Measurements from ENCODE around the gene CBX6. TPM values are rescaled to one million over a fixed set of nuclear protein-coding genes. Genes with fewer than 3 reads are reported as not detected.
A peak's percentile ranks its signal among the peaks of the same experiment; 100 is the strongest.
"Not testable (repeated sequence)": the region's sequence is repeated elsewhere in the genome, so short reads cannot be mapped to it uniquely, and the experiment has no call there.

Gene CBX6
- total and polyA plus RNA-seq, 5 experiments from 2014 or later, result 5.8 to 66.7 (median 6.5) TPM

- not testable (repeated sequence) for H3K9me3 Mint-ChIP-seq, H3K27ac Mint-ChIP-seq, H3K36me3 Mint-ChIP-seq, H3K4me3 Mint-ChIP-seq, H3K4me1 Mint-ChIP-seq, DNase-seq, ATAC-seq
- POLR2A ChIA-PET, result interaction anchor here (0.9 to 1.6 kb wide), 3 partner anchors 10 to 122 kb away, joined by 3 to 5 read pairs (median 3); partner anchors contain the start of gene NPTXR
- H3K27me3 Mint-ChIP-seq, result peaks cover 0 to 12% (median 4%) of the 10 kb centered on the region in 5 donors
Observed at GRCh38 chr22:38853883-38854282, 18.1 kb downstream of the CBX6 start.

- Mint-ChIP-seq H3K4me3 (no peak overlapping the region), H3K4me1 (no peaks in the 10 kb centered on the region), H3K36me3 (no peaks in the 10 kb centered on the region), H3K27ac (no peak overlapping the region), H3K9me3 (no peaks in the 10 kb centered on the region), H3K27me3 (peaks cover 0 to 12% (median 4%) of the 10 kb centered on the region in 5 donors)
- DNase-seq (no peak), ATAC-seq (no peak)
- POLR2A ChIA-PET, result interaction anchor here (0.5 to 1.6 kb wide), 3 partner anchors 9 to 918 kb away, joined by 3 to 5 read pairs (median 3); partner anchors contain the start of gene NPTXR
Observed at GRCh38 chr22:38853196-38853651, 18.8 kb downstream of the CBX6 start.

- POLR2A ChIA-PET, result interaction anchor here (0.5 to 1.6 kb wide), 2 partner anchors 8 to 917 kb away, joined by 3 to 5 read pairs; partner anchors contain the start of gene NPTXR
- Mint-ChIP-seq H3K27me3 (peaks cover 0 to 12% (median 4%) of the 10 kb centered on the region in 5 donors), H3K27ac (no peak overlapping the region), H3K36me3 (no peaks in the 10 kb centered on the region), H3K4me1 (no peaks in the 10 kb centered on the region), H3K9me3 (no peaks in the 10 kb centered on the region), H3K4me3 (no peak overlapping the region)
- no peak for ATAC-seq
- no peak for DNase-seq
Observed at GRCh38 chr22:38852522-38852921, 19.5 kb downstream of the CBX6 start.

GRCh38 chr22:38850941-38851849 lies 20.8 kb downstream of the CBX6 start:
- ATAC-seq (no peak), DNase-seq (no peak)
- no peak overlapping the region for H3K4me3 Mint-ChIP-seq
- no peak overlapping the region for H3K27ac Mint-ChIP-seq
- POLR2A ChIA-PET, result no interaction called here
- no peaks in the 10 kb centered on the region for H3K4me1 Mint-ChIP-seq
- no peaks in the 10 kb centered on the region for H3K9me3 Mint-ChIP-seq
- peaks cover 0 to 17% (median 4%) of the 10 kb centered on the region in 5 donors for H3K27me3 Mint-ChIP-seq
- H3K36me3 Mint-ChIP-seq, result no peaks in the 10 kb centered on the region

- H3K36me3 Mint-ChIP-seq, result no peaks in the 10 kb centered on the region
- H3K27ac Mint-ChIP-seq, result no peak overlapping the region
- H3K27me3 Mint-ChIP-seq, result peaks cover 0 to 16% (median 3%) of the 10 kb centered on the region in 5 donors
- ATAC-seq, result no peak
- no peak overlapping the region for H3K4me3 Mint-ChIP-seq
- peaks cover 0 to under 1% (median 0%) of the 10 kb centered on the region in 4 donors for H3K4me1 Mint-ChIP-seq
- POLR2A ChIA-PET, result no interaction called here
- no peak for DNase-seq
- no peaks in the 10 kb centered on the region for H3K9me3 Mint-ChIP-seq
Observed at GRCh38 chr22:38850399-38850798, 21.6 kb downstream of the CBX6 start.

- peaks cover 0 to 2% (median 0%) of the 10 kb centered on the region in 4 donors for H3K4me1 Mint-ChIP-seq
- H3K4me3 Mint-ChIP-seq, result no peak overlapping the region
- DNase-seq (no peak), ATAC-seq (no peak)
- POLR2A ChIA-PET, result no interaction called here
- no peaks in the 10 kb centered on the region for H3K36me3 Mint-ChIP-seq
- H3K9me3 Mint-ChIP-seq, result no peaks in the 10 kb centered on the region
- H3K27me3 Mint-ChIP-seq, result peaks cover 0 to 14% (median 2%) of the 10 kb centered on the region in 5 donors
- H3K27ac Mint-ChIP-seq, result no peak overlapping the region
Observed at GRCh38 chr22:38849811-38850210, 22.2 kb downstream of the CBX6 start.

- no peaks in the 10 kb centered on the region for H3K36me3 Mint-ChIP-seq
- H3K9me3 Mint-ChIP-seq, result no peaks in the 10 kb centered on the region
- H3K4me1 Mint-ChIP-seq, result peaks cover 10 to 17% (median 14%) of the 10 kb centered on the region in 4 donors
- ATAC-seq (no peak), DNase-seq (no peak)
- POLR2A ChIA-PET, result interaction anchor here (0.7 kb wide), 1 partner anchor 154 kb away, joined by 3 read pairs; no protein-coding TSS in a partner anchor
- no peak overlapping the region for H3K27ac Mint-ChIP-seq
- peaks cover 0 to 19% (median 3%) of the 10 kb centered on the region in 5 donors for H3K27me3 Mint-ChIP-seq
- H3K4me3 Mint-ChIP-seq, result no peak overlapping the region
Observed at GRCh38 chr22:38846412-38846811, 25.6 kb downstream of the CBX6 start.

GRCh38 chr22:38845004-38845740 lies 26.8 kb downstream of the CBX6 start:
- Mint-ChIP-seq H3K27ac (peak overlapping the region in 5 of 10 donors; percentile 29 to 71 (median 46)), H3K9me3 (no peaks in the 10 kb centered on the region), H3K4me3 (peak overlapping the region; percentile 36 to 82 (median 68)), H3K36me3 (peaks cover 0 to 2% (median 0%) of the 10 kb centered on the region in 3 donors), H3K27me3 (peaks cover 0 to 18% (median 6%) of the 10 kb centered on the region in 5 donors), H3K4me1 (peaks cover 17 to 26% (median 20%) of the 10 kb centered on the region in 4 donors)
- POLR2A ChIA-PET, result interaction anchor here (0.5 to 6.2 kb wide), 3 partner anchors 92 to 113 kb away, joined by 3 to 57 read pairs (median 50); no protein-coding TSS in a partner anchor
- ATAC-seq, result no peak
- DNase-seq, result no peak

- Mint-ChIP-seq H3K36me3 (peaks cover 0 to 7% (median 0%) of the 10 kb centered on the region in 3 donors), H3K27ac (peak overlapping the region in 5 of 10 donors; percentile 5 to 87 (median 57)), H3K4me3 (peak overlapping the region; percentile 20 to 82 (median 68)), H3K27me3 (peaks cover 0 to 25% (median 6%) of the 10 kb centered on the region in 5 donors), H3K4me1 (peaks cover 19 to 32% (median 26%) of the 10 kb centered on the region in 4 donors), H3K9me3 (no peaks in the 10 kb centered on the region)
- ATAC-seq, result peak in 1 of 2 donors; percentile 1
- POLR2A ChIA-PET, result interaction anchor here (1.0 to 6.2 kb wide), 8 partner anchors 9 to 120 kb away, joined by 3 to 57 read pairs (median 5); partner anchors contain the start of gene SUN2
- no peak for DNase-seq
Observed at GRCh38 chr22:38844315-38845003, 27.6 kb downstream of the CBX6 start.

GRCh38 chr22:38843657-38844314 lies 28.2 kb downstream of the CBX6 start, which contains the start of gene NPTXR:
NPTXR (minus strand) TSS chr22:38844028.
- H3K36me3 Mint-ChIP-seq, result peaks cover 0 to 7% (median 0%) of the 10 kb centered on the region in 3 donors
- peak; percentile 63 to 72 for ATAC-seq
- H3K4me3 Mint-ChIP-seq, result peak within 1 kb of the TSS; percentile 74 to 90 (median 85)
- H3K9me3 Mint-ChIP-seq, result no peaks in the 10 kb centered on the region
- peak within 1 kb of the TSS in 7 of 10 donors; percentile 44 to 87 (median 71) for H3K27ac Mint-ChIP-seq
- H3K4me1 Mint-ChIP-seq, result peaks cover 19 to 32% (median 27%) of the 10 kb centered on the region in 4 donors
- peak in 8 of 10 donors; percentile 21 to 52 (median 39) for DNase-seq
- POLR2A ChIA-PET, result interaction anchor here (0.7 to 6.2 kb wide), 16 partner anchors 9 to 159 kb away, joined by 3 to 57 read pairs (median 5); partner anchors contain the start of genes CBX6, GTPBP1 and SUN2
- peaks cover 0 to 24% (median 6%) of the 10 kb centered on the region in 5 donors for H3K27me3 Mint-ChIP-seq

GRCh38 chr22:38843201-38843656 lies 28.8 kb downstream of the CBX6 start:
- H3K27ac Mint-ChIP-seq, result no peak overlapping the region
- peak overlapping the region in 2 of 10 donors; percentile 22 to 85 for H3K4me3 Mint-ChIP-seq
- POLR2A ChIA-PET, result interaction anchor here (0.6 to 6.2 kb wide), 23 partner anchors 11 to 476 kb away, joined by 3 to 57 read pairs (median 4); partner anchors contain the start of genes CBX6, GTPBP1, RPL3 and SUN2
- H3K4me1 Mint-ChIP-seq, result peaks cover 19 to 32% (median 28%) of the 10 kb centered on the region in 4 donors
- H3K36me3 Mint-ChIP-seq, result peaks cover 0 to 7% (median 0%) of the 10 kb centered on the region in 3 donors
- H3K27me3 Mint-ChIP-seq, result peaks cover 0 to 24% (median 6%) of the 10 kb centered on the region in 5 donors
- peak; percentile 85 to 88 for ATAC-seq
- H3K9me3 Mint-ChIP-seq, result no peaks in the 10 kb centered on the region
- DNase-seq, result peak; percentile 39 to 79 (median 53)
